Measurements from ENCODE around the gene CYBB.

CYBB gene

DNA sequence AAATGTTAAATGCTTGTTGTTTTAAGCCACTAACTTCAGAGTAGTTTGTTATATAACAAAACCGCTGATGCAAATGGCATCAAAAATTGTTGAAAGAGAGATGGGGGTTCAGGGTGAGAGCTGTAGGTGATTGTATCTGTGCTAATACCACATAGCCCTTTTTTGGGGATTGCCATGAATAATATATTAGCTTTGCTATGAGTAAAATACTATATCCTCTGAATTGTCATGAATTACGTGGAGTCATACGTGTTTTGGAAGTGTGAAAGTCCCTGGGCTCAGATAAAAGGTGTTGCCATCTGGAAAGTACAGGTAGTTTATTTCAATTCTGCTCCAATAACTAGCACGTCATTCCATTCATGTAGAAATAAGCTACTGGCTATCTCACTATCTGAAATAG, 36.9 kb downstream of the CYBB start:
- no peak overlapping the region for H2BK5ac ChIP-seq (ENCODE audit: low read length)
- H2BK12ac ChIP-seq (ENCODE audit: low read length), result no peak overlapping the region
- H4K91ac ChIP-seq (ENCODE audit: low read depth, low read length, poor library complexity), result no peak overlapping the region
- H3K9ac ChIP-seq (ENCODE audit: low read depth, low read length, poor library complexity), result no peak overlapping the region
- no peak overlapping the region for H2AK5ac ChIP-seq (ENCODE audit: low read depth, low read length)
- no peak for DNase-seq (ENCODE audit: low spot score)
- H3K4ac ChIP-seq (ENCODE audit: low read length), result no peak overlapping the region
- no peak overlapping the region for H2BK120ac ChIP-seq (ENCODE audit: low read depth, low read length)
- no peak overlapping the region for H3K23ac ChIP-seq (ENCODE audit: low read depth, low read length, poor library complexity)
- H2BK15ac ChIP-seq (ENCODE audit: low read length), result no peak overlapping the region
- no peaks in the 10 kb centered on the region for H3K79me1 ChIP-seq (ENCODE audit: low read depth, low read length)
- no peak overlapping the region for H3K14ac ChIP-seq (ENCODE audit: low read length)
- no peak overlapping the region for H2AFZ ChIP-seq (ENCODE audit: low read length)
- no peak overlapping the region for H3K27ac ChIP-seq (replicated peaks; ENCODE audit: low read length)
- no peak overlapping the region for H3K4me2 ChIP-seq (ENCODE audit: insufficient read depth, low read length, poor library complexity, severe bottlenecking)
- H3K36me3 ChIP-seq (replicated peaks in 1 of 2; ENCODE audit: control insufficient read depth in 2 of 2, insufficient read depth in 2 of 2, low read length in 2 of 2), result no peaks in the 10 kb centered on the region
- peaks cover 0 to 9% (median 0%) of the 10 kb centered on the region in 3 experiments for H3K27me3 ChIP-seq (ENCODE audit: control insufficient read depth in 3 of 3, insufficient read depth in 3 of 3, low read depth in 1 of 3, low read length in 3 of 3)
- no peak overlapping the region for H4K8ac ChIP-seq (ENCODE audit: low read depth, low read length)
- no CpG with 5 or more reads among the region's 4 CpGs for WGBS, 2 donors (ENCODE audit: extremely low coverage in 2 of 2, insufficient read length in 2 of 2, insufficient replicate concordance in 1 of 2)
- no peaks in the 10 kb centered on the region for H3K4me1 ChIP-seq (ENCODE audit: control insufficient read depth in 2 of 2, insufficient read depth in 1 of 2, low read depth in 1 of 2, low read length in 2 of 2)
- no peak overlapping the region for H3K4me3 ChIP-seq (ENCODE audit: low read length in 2 of 2)
- no peaks in the 10 kb centered on the region for H3K9me3 ChIP-seq (replicated peaks in 1 of 2; ENCODE audit: control insufficient read depth in 2 of 2, insufficient read depth in 1 of 2, low read depth in 1 of 2, low read length in 2 of 2)
- H3K18ac ChIP-seq (ENCODE audit: low read length), result no peak overlapping the region

DNA sequence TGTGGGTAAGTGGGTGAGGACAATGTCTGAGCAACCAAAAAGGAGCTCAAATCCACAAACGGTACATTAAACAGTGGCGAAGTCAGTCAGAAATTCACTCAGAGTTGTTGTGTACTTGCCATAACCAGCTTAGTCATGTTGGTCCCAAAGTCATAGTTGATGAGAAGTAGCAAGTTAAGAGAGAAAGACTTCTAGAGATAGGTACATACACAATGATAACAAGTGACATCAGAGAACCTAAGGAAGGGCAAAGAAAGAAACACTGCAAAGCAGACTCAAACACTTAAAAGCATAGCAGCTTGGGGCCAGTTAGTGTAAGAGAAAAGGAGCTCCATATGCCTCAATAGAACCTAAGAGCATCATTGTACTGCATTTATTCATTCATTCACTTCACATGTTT, 37.3 kb downstream of the CYBB start:
- no peak overlapping the region for H4K8ac ChIP-seq (ENCODE audit: low read depth, low read length)
- H3K4me2 ChIP-seq (ENCODE audit: insufficient read depth, low read length, poor library complexity, severe bottlenecking), result no peak overlapping the region
- no peak overlapping the region for H2BK15ac ChIP-seq (ENCODE audit: low read length)
- no peak overlapping the region for H4K91ac ChIP-seq (ENCODE audit: low read depth, low read length, poor library complexity)
- no peaks in the 10 kb centered on the region for H3K9me3 ChIP-seq (replicated peaks in 1 of 2; ENCODE audit: control insufficient read depth in 2 of 2, insufficient read depth in 1 of 2, low read depth in 1 of 2, low read length in 2 of 2)
- no peak overlapping the region for H3K18ac ChIP-seq (ENCODE audit: low read length)
- no peak overlapping the region for H3K4ac ChIP-seq (ENCODE audit: low read length)
- WGBS, 2 donors (ENCODE audit: extremely low coverage in 2 of 2, insufficient read length in 2 of 2, insufficient replicate concordance in 1 of 2), result no CpG with 5 or more reads among the region's 2 CpGs
- H2BK120ac ChIP-seq (ENCODE audit: low read depth, low read length), result no peak overlapping the region
- H3K9ac ChIP-seq (ENCODE audit: low read depth, low read length, poor library complexity), result no peak overlapping the region
- H2BK12ac ChIP-seq (ENCODE audit: low read length), result no peak overlapping the region
- H3K36me3 ChIP-seq (replicated peaks in 1 of 2; ENCODE audit: control insufficient read depth in 2 of 2, insufficient read depth in 2 of 2, low read length in 2 of 2), result no peaks in the 10 kb centered on the region
- no peak overlapping the region for H3K4me3 ChIP-seq (ENCODE audit: low read length in 2 of 2)
- H3K23ac ChIP-seq (ENCODE audit: low read depth, low read length, poor library complexity), result no peak overlapping the region
- H3K79me1 ChIP-seq (ENCODE audit: low read depth, low read length), result no peaks in the 10 kb centered on the region
- no peak overlapping the region for H2AFZ ChIP-seq (ENCODE audit: low read length)
- DNase-seq (ENCODE audit: low spot score), result no peak
- H3K27me3 ChIP-seq (ENCODE audit: control insufficient read depth in 3 of 3, insufficient read depth in 3 of 3, low read depth in 1 of 3, low read length in 3 of 3), result peaks cover 0 to 8% (median 0%) of the 10 kb centered on the region in 3 experiments
- no peak overlapping the region for H2BK5ac ChIP-seq (ENCODE audit: low read length)
- no peak overlapping the region for H3K14ac ChIP-seq (ENCODE audit: low read length)
- no peak overlapping the region for H3K27ac ChIP-seq (replicated peaks; ENCODE audit: low read length)
- H3K4me1 ChIP-seq (ENCODE audit: control insufficient read depth in 2 of 2, insufficient read depth in 1 of 2, low read depth in 1 of 2, low read length in 2 of 2), result no peaks in the 10 kb centered on the region
- H2AK5ac ChIP-seq (ENCODE audit: low read depth, low read length), result no peak overlapping the region

DNA sequence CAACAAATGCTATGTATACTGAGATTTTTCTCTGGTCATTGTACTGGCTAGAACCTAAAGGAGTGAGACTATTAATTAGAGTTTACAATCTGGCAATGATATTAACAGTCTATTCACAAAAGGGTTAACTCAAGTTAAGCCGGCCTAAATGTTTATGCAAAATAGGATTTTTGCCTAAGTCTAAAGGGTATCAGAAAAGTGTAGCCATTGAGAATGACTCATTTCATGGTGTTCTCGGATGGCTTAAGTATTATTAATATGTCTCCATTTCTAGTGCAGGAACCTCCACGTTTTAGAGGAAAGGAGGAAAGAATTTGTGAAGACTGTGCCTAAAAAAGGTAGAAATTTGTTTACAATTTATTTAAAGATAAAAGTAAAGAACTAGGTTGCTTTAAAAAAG, 37.7 kb downstream of the CYBB start:
- Histone ChIP-seq H3K27me3 (ENCODE audit: control insufficient read depth in 3 of 3, insufficient read depth in 3 of 3, low read depth in 1 of 3, low read length in 3 of 3) (peaks cover 0 to 8% (median 0%) of the 10 kb centered on the region in 3 experiments), H2BK5ac (ENCODE audit: low read length) (no peak overlapping the region), H3K36me3 (replicated peaks in 1 of 2; ENCODE audit: control insufficient read depth in 2 of 2, insufficient read depth in 2 of 2, low read length in 2 of 2) (no peaks in the 10 kb centered on the region), H3K4me1 (ENCODE audit: control insufficient read depth in 2 of 2, insufficient read depth in 1 of 2, low read depth in 1 of 2, low read length in 2 of 2) (no peaks in the 10 kb centered on the region), H3K23ac (ENCODE audit: low read depth, low read length, poor library complexity) (no peak overlapping the region), H3K9ac (ENCODE audit: low read depth, low read length, poor library complexity) (no peak overlapping the region), H3K9me3 (replicated peaks in 1 of 2; ENCODE audit: control insufficient read depth in 2 of 2, insufficient read depth in 1 of 2, low read depth in 1 of 2, low read length in 2 of 2) (no peaks in the 10 kb centered on the region), H4K91ac (ENCODE audit: low read depth, low read length, poor library complexity) (no peak overlapping the region), H4K8ac (ENCODE audit: low read depth, low read length) (no peak overlapping the region), H2BK120ac (ENCODE audit: low read depth, low read length) (no peak overlapping the region), H2BK15ac (ENCODE audit: low read length) (no peak overlapping the region), H3K27ac (replicated peaks; ENCODE audit: low read length) (no peak overlapping the region), H2AFZ (ENCODE audit: low read length) (no peak overlapping the region), H3K4ac (ENCODE audit: low read length) (no peak overlapping the region), H3K14ac (ENCODE audit: low read length) (no peak overlapping the region), H3K79me1 (ENCODE audit: low read depth, low read length) (no peaks in the 10 kb centered on the region), H2AK5ac (ENCODE audit: low read depth, low read length) (no peak overlapping the region), H3K4me2 (ENCODE audit: insufficient read depth, low read length, poor library complexity, severe bottlenecking) (no peak overlapping the region), H2BK12ac (ENCODE audit: low read length) (no peak overlapping the region), H3K4me3 (ENCODE audit: low read length in 2 of 2) (no peak overlapping the region), H3K18ac (ENCODE audit: low read length) (no peak overlapping the region)
- DNase-seq (ENCODE audit: low spot score), result no peak
- no CpG with 5 or more reads among the region's 3 CpGs for WGBS, 2 donors (ENCODE audit: extremely low coverage in 2 of 2, insufficient read length in 2 of 2, insufficient replicate concordance in 1 of 2)

DNA sequence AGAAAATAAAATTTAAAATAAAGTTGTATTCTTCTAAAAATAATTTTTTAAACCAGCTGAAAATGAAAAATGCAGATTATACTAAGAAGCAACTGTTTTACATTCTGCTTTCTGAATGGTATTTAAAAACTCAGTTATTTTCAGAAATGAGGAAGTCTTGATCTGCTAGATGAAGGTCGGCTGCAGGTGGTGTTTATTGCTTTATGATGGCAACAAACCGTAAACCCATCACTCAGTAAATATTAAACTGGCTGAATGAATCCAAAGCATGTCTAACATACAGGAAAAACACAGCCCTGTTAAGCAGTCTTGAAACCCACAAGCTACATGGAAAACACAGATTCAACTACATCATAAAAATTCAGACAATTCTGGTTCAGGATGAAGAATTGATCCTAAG, 38.2 kb downstream of the CYBB start:
- H3K23ac ChIP-seq (ENCODE audit: low read depth, low read length, poor library complexity), result no peak overlapping the region
- no peak overlapping the region for H2BK120ac ChIP-seq (ENCODE audit: low read depth, low read length)
- peaks cover 0 to 8% (median 0%) of the 10 kb centered on the region in 3 experiments for H3K27me3 ChIP-seq (ENCODE audit: control insufficient read depth in 3 of 3, insufficient read depth in 3 of 3, low read depth in 1 of 3, low read length in 3 of 3)
- no peak overlapping the region for H2BK12ac ChIP-seq (ENCODE audit: low read length)
- H3K9me3 ChIP-seq (replicated peaks in 1 of 2; ENCODE audit: control insufficient read depth in 2 of 2, insufficient read depth in 1 of 2, low read depth in 1 of 2, low read length in 2 of 2), result no peaks in the 10 kb centered on the region
- H3K4me2 ChIP-seq (ENCODE audit: insufficient read depth, low read length, poor library complexity, severe bottlenecking), result no peak overlapping the region
- H3K27ac ChIP-seq (replicated peaks; ENCODE audit: low read length), result no peak overlapping the region
- no peak for DNase-seq (ENCODE audit: low spot score)
- H3K4ac ChIP-seq (ENCODE audit: low read length), result no peak overlapping the region
- H2AK5ac ChIP-seq (ENCODE audit: low read depth, low read length), result no peak overlapping the region
- H3K18ac ChIP-seq (ENCODE audit: low read length), result no peak overlapping the region
- no peak overlapping the region for H4K91ac ChIP-seq (ENCODE audit: low read depth, low read length, poor library complexity)
- H3K4me3 ChIP-seq (ENCODE audit: low read length in 2 of 2), result no peak overlapping the region
- WGBS, 2 donors (ENCODE audit: extremely low coverage in 2 of 2, insufficient read length in 2 of 2, insufficient replicate concordance in 1 of 2), result no CpG with 5 or more reads among the region's 2 CpGs
- H2BK5ac ChIP-seq (ENCODE audit: low read length), result no peak overlapping the region
- H3K4me1 ChIP-seq (ENCODE audit: control insufficient read depth in 2 of 2, insufficient read depth in 1 of 2, low read depth in 1 of 2, low read length in 2 of 2), result no peaks in the 10 kb centered on the region
- no peak overlapping the region for H4K8ac ChIP-seq (ENCODE audit: low read depth, low read length)
- no peak overlapping the region for H2BK15ac ChIP-seq (ENCODE audit: low read length)
- no peaks in the 10 kb centered on the region for H3K79me1 ChIP-seq (ENCODE audit: low read depth, low read length)
- H3K36me3 ChIP-seq (replicated peaks in 1 of 2; ENCODE audit: control insufficient read depth in 2 of 2, insufficient read depth in 2 of 2, low read length in 2 of 2), result no peaks in the 10 kb centered on the region
- H2AFZ ChIP-seq (ENCODE audit: low read length), result no peak overlapping the region
- no peak overlapping the region for H3K14ac ChIP-seq (ENCODE audit: low read length)
- H3K9ac ChIP-seq (ENCODE audit: low read depth, low read length, poor library complexity), result no peak overlapping the region

All from neuronal stem cell (in vitro differentiated cells).